GM19239 (cell line): ENCODE data around the gene KIF22.
"Not testable (repeated sequence)": the region's sequence is repeated elsewhere in the genome, so short reads cannot be mapped to it uniquely, and the experiment has no call there.

Experiments used
- DNase-seq: peaks from one replicate; pipeline ENCODE4 v3.0.0; 2011; ENCODE audit warnings: low spot score; ENCODE audit not compliant: insufficient read length
- FAIRE-seq: peaks from 2 replicates; lab custom pipeline; 2011; peaks lifted over from hg19 to GRCh38; lab: Jason Lieb, UNC

KIF22 gene

DNA sequence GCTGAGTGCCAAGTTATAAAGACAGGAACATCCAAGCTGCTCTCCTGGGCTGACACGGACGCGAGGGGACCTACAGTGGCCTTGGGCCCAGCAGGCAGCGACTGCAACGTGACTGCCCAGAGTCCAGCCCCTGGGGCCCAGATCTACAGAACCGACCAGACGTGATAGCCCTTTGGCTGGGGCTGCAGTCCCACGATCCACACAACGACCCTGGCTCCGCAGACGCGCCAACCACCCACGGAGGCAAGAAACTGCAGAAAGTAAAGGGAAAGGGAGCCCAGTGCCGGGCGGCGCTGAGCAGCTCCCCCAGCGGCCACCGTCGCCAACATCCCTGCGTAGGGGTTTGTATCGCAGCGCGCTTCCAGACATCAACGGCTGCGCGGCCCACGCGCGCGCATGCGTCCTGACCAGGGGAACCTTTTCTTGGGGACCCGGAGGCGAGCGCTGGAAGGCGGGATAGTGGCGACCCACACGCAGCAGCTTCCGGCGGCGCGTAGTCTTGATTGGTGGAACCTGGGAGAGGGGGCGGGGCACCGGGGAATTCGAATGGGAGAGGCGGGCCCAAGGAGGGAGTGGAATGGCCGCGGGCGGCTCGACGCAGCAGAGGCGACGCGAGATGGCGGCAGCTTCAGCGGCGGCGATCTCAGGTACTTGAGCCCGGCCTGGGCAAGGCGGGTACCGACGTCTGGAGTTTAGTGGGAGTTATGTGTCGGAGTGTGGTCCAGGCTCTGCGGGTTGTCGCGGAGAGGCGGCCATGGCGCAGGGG, at the start of gene KIF22:
Gene KIF22 (plus strand): TSS at position 569 of the 766 bp plus-strand sequence. CDS start 9 bp downstream, at position 578.
- peak; percentile 98 for DNase-seq
- FAIRE-seq = peak; percentile 87

GRCh38 chr16:29742683-29743275, 47.8 kb upstream of the KIF22 start:
- DNase-seq (no peak), FAIRE-seq (no peak)

DNA sequence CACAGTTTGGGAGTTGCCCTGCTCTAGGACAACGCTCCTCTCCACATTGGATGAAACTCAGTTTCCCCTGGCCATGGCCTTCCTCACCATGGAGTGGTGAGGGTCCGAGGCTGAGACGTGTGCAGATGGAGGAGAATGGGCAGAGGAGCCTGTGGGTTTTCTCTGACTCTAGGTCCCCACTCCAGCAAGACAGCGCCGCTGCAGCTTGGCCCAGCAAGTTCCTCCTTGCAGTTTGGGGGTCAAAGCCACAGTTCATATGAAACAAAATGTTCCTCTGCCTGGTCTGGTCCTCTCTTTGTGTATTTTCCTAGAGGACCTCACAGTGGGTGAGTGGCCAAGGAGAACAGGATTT, 47.1 kb upstream of the KIF22 start:
- no peak for FAIRE-seq
- DNase-seq = no peak

- no peak for DNase-seq
Observed at GRCh38 chr16:29743827-29744531, 46.6 kb upstream of the KIF22 start.

DNA sequence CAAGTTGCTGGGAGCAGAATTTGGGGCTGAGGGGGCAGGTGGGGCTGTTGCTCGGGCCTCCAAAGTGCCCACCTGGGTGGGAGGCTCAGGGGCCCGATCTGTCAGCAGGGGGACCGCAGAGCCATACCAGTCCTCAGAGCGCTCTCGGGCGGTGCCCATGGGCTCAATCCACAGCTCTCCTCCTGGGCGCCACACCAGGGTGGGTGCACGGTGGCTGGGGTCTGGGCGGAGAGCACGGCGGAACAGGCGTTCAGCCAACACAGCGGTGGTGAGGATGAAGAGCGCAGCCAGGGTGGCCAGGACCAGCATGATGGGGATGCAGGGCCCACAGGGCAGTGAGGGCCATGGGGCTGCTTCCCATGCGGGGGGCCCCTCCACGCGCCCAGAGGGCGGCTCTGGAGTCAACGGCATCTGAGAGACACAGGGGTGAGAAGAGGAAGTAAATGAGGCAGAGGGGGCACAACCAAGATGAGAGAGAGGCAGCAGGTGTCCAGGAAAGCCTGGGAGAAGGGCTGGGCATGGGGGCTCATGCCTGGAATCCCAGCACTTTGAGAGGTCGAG, 45.9 kb upstream of the KIF22 start:
- DNase-seq (no peak), FAIRE-seq (no peak)

More at GRCh38 chr16:29743827-29744531, 46.6 kb upstream of the KIF22 start:
- no peak for FAIRE-seq

GRCh38 chr16:29745121-29745852, 45.3 kb upstream of the KIF22 start:
- DNase-seq (peak; percentile 48), FAIRE-seq (peak; percentile 26)

DNA sequence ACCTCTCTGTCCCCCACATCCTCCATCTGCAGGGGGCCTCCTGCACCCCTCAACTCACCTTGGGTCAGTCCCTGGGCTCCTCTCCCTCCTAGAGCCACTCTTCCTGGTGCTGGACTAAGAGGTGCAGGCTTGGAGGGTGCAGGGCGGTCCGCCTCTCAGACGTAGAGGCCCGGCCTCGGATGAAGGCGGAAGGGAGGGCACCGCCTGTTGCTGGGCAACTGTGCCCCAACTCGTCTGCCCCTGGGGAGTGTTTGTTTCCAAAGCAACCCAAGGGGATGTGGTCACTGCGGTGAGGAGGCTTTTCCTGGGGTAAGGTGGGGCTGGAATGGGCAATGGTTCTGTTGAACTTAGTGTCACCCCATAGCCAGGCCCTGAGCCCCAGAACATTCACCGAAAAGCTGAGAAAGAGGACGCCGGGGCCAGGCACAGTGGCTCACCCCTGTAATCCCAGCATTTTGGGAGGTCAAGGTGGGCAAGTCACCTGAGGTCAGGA, 44.7 kb upstream of the KIF22 start, which contains the start of gene C16orf54:
Gene C16orf54 (minus strand): TSS at position 138 of the 493 bp plus-strand sequence. CDS start 1,039 bp downstream, outside the sequence.
- FAIRE-seq = peak; percentile 94
- DNase-seq = peak; percentile 73

GRCh38 chr16:29746518-29746917, 44.0 kb upstream of the KIF22 start:
- FAIRE-seq, DNase-seq: not testable (repeated sequence)

DNA sequence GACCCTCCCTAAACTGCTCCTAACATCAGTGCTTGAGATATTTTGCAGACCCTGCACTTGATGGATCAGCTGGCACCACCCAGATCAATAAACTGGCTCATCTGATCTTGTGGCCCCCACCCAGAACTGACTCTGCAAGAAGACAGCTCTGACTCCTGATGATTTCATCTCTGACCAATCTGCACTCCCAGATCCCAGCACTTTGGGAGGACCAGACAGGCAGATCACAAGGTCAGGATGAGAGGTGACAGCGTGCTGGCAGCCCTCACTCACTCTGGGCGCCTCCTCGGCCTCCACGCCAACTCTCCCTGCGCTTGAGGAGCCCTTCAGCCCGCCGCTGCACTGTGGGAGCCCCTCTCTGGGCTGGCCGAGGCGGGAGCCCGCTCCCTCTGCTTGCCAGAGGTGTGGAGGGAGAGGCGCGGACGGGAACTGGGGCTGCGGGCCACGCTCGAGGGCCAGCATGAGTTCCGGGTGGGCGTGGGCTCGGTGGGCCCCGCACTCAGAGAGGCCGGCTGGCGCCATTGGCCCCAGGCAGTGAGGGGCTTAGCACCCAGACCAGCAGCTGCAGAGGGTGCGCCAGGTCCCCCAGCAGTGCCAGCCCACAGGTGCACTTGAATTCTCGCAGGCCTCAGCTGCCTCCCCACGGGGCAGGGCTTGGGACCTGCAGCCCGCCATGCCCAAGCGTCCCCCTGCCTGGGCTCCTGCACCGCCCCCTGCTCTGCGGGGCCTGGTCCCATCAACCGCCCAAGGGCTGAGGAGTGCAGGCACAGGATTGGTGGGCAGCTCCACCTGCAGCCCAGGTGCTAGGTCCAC, 42.4 kb upstream of the KIF22 start:
- DNase-seq = no peak
- no peak for FAIRE-seq

- FAIRE-seq, DNase-seq: not testable (repeated sequence)
Observed at GRCh38 chr16:29748760-29749149, 41.8 kb upstream of the KIF22 start.

DNA sequence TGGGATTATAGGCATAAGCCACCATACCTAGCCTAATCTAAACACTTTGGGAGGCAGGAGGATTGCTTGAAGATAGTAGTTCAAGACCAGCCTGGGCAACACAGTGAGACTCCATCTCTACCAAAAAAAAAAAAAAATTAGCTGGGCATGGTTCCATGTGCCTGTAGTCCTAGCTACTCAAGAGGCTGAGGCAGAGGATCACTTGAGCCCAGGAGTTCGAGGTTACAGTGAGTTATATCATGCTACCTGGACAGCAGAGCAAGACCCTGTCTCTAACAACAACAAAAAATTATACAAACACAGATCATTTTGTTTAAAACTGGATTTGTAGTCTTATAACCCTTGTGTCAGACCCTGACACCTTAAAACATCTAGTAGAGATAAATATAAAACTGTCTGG, 37.0 kb upstream of the KIF22 start:
- no peak for FAIRE-seq
- DNase-seq = no peak

DNA sequence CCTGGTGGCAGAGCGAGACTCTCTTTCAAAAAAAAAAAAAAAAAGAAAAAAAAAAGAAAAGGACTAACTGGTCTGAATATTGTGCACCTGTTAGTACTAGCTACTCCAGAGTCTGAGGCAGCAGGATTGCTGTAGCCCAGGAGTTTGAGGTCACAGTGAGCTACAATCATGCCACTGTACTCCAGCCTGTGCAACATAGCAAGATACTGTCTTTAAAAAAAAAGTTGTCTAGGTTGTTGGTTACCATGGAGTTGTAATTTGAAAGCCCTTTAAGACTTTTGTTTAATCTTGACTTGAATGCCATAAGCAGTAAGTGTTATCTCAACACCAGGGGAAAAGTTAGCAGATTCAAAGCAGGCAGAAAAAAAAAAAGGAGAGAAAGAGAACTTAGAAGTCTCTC, 33.9 kb upstream of the KIF22 start:
- no peak for FAIRE-seq

DNA sequence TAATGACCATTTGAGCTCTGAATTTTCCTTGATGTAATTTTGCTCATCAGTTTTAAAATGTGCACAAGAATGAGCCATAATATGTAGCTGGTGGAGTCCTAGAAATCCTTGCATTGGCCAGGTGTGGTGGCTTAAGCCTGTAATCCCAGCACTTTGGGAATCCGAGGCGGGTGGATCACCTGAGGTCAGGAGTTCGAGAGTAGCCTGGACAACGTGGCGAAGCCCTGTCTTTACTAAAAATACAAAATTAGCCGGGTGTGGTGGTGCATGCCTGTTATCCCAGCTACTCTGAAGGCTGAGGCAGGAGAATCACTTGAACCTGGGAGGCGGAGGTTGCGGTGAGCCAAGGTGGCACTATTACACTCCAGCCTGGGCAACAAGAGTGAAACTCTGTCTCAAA, 33.5 kb upstream of the KIF22 start:
- FAIRE-seq, DNase-seq: not testable (repeated sequence)

More for the DNA sequence above, 33.9 kb upstream of the KIF22 start:
- DNase-seq = no peak

GRCh38 chr16:29757950-29758466, 32.5 kb upstream of the KIF22 start:
- DNase-seq (no peak), FAIRE-seq (no peak)

GRCh38 chr16:29760567-29761279, 29.8 kb upstream of the KIF22 start:
- DNase-seq = no peak
- no peak for FAIRE-seq

- FAIRE-seq = not testable (repeated sequence)
Observed at GRCh38 chr16:29761280-29761651, 29.3 kb upstream of the KIF22 start.

DNA sequence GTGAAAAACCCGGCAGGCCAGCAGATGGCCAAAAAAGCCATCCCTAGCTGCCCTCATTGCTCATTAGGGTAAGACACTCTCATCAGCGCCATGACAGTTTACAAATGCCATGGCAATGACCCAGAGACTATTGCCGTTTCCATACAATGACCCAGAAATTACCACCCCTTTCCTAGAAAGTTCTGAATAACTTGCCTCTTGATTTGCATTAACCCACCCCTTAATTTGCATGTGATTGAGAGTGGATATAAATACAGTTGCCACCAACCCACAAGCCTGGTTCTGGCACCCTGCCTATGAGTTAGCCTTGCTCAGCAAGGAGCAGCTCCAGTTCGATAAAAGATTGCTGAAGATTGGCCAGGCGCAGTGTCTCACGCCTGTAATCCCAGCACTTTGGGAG, 28.7 kb upstream of the KIF22 start:
- FAIRE-seq (no peak), DNase-seq (no peak)

More at GRCh38 chr16:29761280-29761651, 29.3 kb upstream of the KIF22 start:
- DNase-seq = not testable (repeated sequence)

DNA sequence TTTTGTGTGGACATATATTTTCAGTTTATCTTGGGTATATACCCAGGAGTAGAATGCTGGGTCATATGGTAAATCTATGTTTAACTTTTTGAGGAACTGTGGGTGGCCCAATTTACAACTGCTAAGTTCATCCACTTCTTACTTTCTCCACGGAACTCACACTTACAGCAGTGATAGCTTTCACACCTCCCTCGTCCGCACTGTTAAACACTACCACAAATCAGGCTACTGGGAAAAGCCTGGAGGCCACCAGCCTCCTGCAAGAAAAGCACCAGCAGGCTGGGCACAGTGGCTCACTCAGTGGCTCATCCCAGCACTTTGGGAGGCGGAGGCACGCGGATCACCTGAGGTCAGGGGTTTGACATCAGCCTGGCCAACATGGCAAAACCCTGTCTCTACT, 27.2 kb upstream of the KIF22 start:
- DNase-seq (no peak), FAIRE-seq (no peak)
